Neural progenitor cell (in vitro differentiated cells): ENCODE results near the gene DBP.

ENCODE experiments used
- CTCF ChIP-seq: fragments of 200-600 bp; sonication (generic); IDR thresholded peaks from 2 replicates; pipeline ENCODE4 v1.5.1; 2017; ENCODE audit warnings: antibody characterized with exemption, mild to moderate bottlenecking
- EZH2 ChIP-seq: fragments of 200-600 bp; sonication (generic); IDR thresholded peaks from 2 replicates; pipeline ENCODE4 v1.6.1; 2017; ENCODE audit warnings: antibody characterized with exemption, mild to moderate bottlenecking, moderate library complexity
- EZH2phosphoT487 ChIP-seq: fragments of 200-600 bp; sonication (generic); IDR thresholded peaks from 2 replicates; pipeline ENCODE4 v1.6.1; 2017; ENCODE audit warnings: antibody characterized with exemption

- no peak for TF ChIP-seq CTCF
- TF ChIP-seq EZH2: no peak
- TF ChIP-seq EZH2phosphoT487: no peak
Observed at GRCh38 chr19:48613852-48614435, 23.2 kb downstream of the DBP start.
